ENCODE results near the gene AVPI1. TPM values are rescaled to one million over a fixed set of nuclear protein-coding genes. Genes with fewer than 3 reads are reported as not detected.
"Not testable (repeated sequence)": the region's sequence is repeated elsewhere in the genome, so short reads cannot be mapped to it uniquely, and the experiment has no call there.

Gene AVPI1
- total and polyA plus RNA-seq, 2 donors (not counting 3 experiments of a cell fraction or from before 2014, with no cell fraction given), result 2.4 to 3.7 TPM

- ChIA-PET CTCF (no interaction called here), POLR2A (no interaction called here)
- Histone ChIP-seq H3K9me1 (replicated peaks; ENCODE audit: control insufficient read depth, extremely low read depth, insufficient read depth, low read length) (no peaks in the 10 kb centered on the region), H3K9me3 (replicated peaks; ENCODE audit: control insufficient read depth, insufficient read depth, low read length) (no peaks in the 10 kb centered on the region), H3K4me3 (replicated peaks in 1 of 3; ENCODE audit: insufficient read depth in 1 of 3, low read depth in 1 of 3, low read length in 3 of 3) (no peak overlapping the region), H3K9ac (replicated peaks; ENCODE audit: extremely low read depth, insufficient read depth, low read length) (no peak overlapping the region), H3K79me2 (ENCODE audit: control insufficient read depth, insufficient read depth, low read length) (peaks cover 15% of the 10 kb centered on the region), H3K36me3 (ENCODE audit: control insufficient read depth in 2 of 2, extremely low read depth in 1 of 2, insufficient read depth in 2 of 2, low read length in 2 of 2) (peaks cover 9 to 13% of the 10 kb centered on the region in 2 experiments), H3K4me1 (ENCODE audit: control insufficient read depth, extremely low read depth, insufficient read depth, low read length) (peaks cover 17% of the 10 kb centered on the region), H3K4me2 (ENCODE audit: insufficient read depth, low read length) (no peak overlapping the region), H4K20me1 (replicated peaks; ENCODE audit: control insufficient read depth, extremely low read depth, insufficient read depth, low read length) (no peaks in the 10 kb centered on the region), H3K27ac (ENCODE audit: insufficient read depth, low read depth, low read length) (no peak overlapping the region), H2AFZ (ENCODE audit: low read depth, low read length) (no peak overlapping the region), H3K27me3 (ENCODE audit: control insufficient read depth in 2 of 2, insufficient read depth in 2 of 2, low read length in 2 of 2) (no peaks in the 10 kb centered on the region)
- FAIRE-seq, result no peak
- BruUV-seq (replicated peaks), result no TSS peak
- intact Hi-C loops (cut with micrococcal nuclease), result no loop called here
- dilution Hi-C loops (cut with MboI; ENCODE audit: extremely low pct_ligation_motif_present, low sequenced_read_pairs), result no loop called here
- TF ChIP-seq MYC (IDR thresholded peaks at IDR 0.05; ENCODE audit: low read depth, low read length) (no peak), EZH2 (IDR thresholded peaks at IDR 0.05; ENCODE audit: borderline replicate concordance, low read depth, low read length, severe bottlenecking) (no peak), FOS (IDR thresholded peaks at IDR 0.05; ENCODE audit: borderline replicate concordance, insufficient read depth, low read length) (no peak), POLR2AphosphoS5 (IDR thresholded peaks at IDR 0.05; ENCODE audit: insufficient read depth, low read depth, low read length) (no peak), POLR2A (IDR thresholded peaks at IDR 0.05; ENCODE audit: low read depth, low read length) (no peak), MAX (IDR thresholded peaks at IDR 0.05; ENCODE audit: insufficient read depth, insufficient read length) (no peak), GATA2 (IDR thresholded peaks at IDR 0.05; ENCODE audit: insufficient read depth, insufficient read length, low read depth, low read length) (no peak), JUN (IDR thresholded peaks at IDR 0.05; ENCODE audit: borderline replicate concordance, insufficient read depth, insufficient read length, low read depth) (no peak)
- TF ChIP-seq, protein P1, sequence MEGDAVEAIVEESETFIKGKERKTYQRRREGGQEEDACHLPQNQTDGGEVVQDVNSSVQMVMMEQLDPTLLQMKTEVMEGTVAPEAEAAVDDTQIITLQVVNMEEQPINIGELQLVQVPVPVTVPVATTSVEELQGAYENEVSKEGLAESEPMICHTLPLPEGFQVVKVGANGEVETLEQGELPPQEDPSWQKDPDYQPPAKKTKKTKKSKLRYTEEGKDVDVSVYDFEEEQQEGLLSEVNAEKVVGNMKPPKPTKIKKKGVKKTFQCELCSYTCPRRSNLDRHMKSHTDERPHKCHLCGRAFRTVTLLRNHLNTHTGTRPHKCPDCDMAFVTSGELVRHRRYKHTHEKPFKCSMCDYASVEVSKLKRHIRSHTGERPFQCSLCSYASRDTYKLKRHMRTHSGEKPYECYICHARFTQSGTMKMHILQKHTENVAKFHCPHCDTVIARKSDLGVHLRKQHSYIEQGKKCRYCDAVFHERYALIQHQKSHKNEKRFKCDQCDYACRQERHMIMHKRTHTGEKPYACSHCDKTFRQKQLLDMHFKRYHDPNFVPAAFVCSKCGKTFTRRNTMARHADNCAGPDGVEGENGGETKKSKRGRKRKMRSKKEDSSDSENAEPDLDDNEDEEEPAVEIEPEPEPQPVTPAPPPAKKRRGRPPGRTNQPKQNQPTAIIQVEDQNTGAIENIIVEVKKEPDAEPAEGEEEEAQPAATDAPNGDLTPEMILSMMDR (IDR thresholded peaks at IDR 0.05; ENCODE audit: extremely low read depth in 1 of 2, insufficient read depth in 1 of 2, low read depth in 1 of 2, low read length in 2 of 2), result no peak
- DNase-seq (ENCODE audit: low read depth, low spot score), result no peak
Observed at GRCh38 chr10:97650726-97651125, 36.3 kb downstream of the AVPI1 start.

DNA sequence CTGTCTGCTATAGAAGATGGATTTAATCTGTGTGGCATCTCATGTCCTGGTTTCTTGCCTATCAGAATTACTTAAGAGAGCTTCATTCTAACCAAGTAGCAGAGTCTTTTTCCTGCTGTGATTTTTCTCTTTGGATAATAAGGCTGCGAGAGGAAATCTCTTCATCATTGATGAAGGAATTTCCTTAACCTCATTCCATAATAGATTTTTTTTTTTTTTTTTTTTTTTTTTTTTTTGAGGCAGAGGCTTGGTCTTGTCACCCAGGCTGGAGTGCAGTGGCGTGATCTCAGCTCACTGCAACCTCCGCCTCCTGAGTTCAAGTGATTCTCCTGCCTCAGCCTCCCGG lies 37.7 kb downstream of the AVPI1 start:
- FAIRE-seq; H3K27me3 ChIP-seq (ENCODE audit: control insufficient read depth in 2 of 2, insufficient read depth in 2 of 2, low read length in 2 of 2); H4K20me1 ChIP-seq (replicated peaks; ENCODE audit: control insufficient read depth, extremely low read depth, insufficient read depth, low read length); H3K4me3 ChIP-seq (replicated peaks in 1 of 3; ENCODE audit: insufficient read depth in 1 of 3, low read depth in 1 of 3, low read length in 3 of 3); H3K9me3 ChIP-seq (replicated peaks; ENCODE audit: control insufficient read depth, insufficient read depth, low read length); H2AFZ ChIP-seq (ENCODE audit: low read depth, low read length); dilution Hi-C loops (cut with MboI; ENCODE audit: extremely low pct_ligation_motif_present, low sequenced_read_pairs); DNase-seq (ENCODE audit: low read depth, low spot score); POLR2A ChIA-PET; H3K9me1 ChIP-seq (replicated peaks; ENCODE audit: control insufficient read depth, extremely low read depth, insufficient read depth, low read length): not testable (repeated sequence)
- CTCF ChIA-PET, result interaction anchor here (0.7 to 1.3 kb wide), 11 partner anchors 8 to 77 kb away, joined by 3 to 4 read pairs (median 3); partner anchors contain the start of gene PI4K2A
- Histone ChIP-seq H3K4me2 (ENCODE audit: insufficient read depth, low read length) (peak overlapping the region; percentile 89), H3K4me1 (ENCODE audit: control insufficient read depth, extremely low read depth, insufficient read depth, low read length) (peaks cover 17% of the 10 kb centered on the region), H3K36me3 (ENCODE audit: control insufficient read depth in 2 of 2, extremely low read depth in 1 of 2, insufficient read depth in 2 of 2, low read length in 2 of 2) (peaks cover 9 to 18% of the 10 kb centered on the region in 2 experiments), H3K79me2 (ENCODE audit: control insufficient read depth, insufficient read depth, low read length) (peaks cover 16% of the 10 kb centered on the region), H3K9ac (replicated peaks; ENCODE audit: extremely low read depth, insufficient read depth, low read length) (peak overlapping the region; percentile 68), H3K27ac (ENCODE audit: insufficient read depth, low read depth, low read length) (peak overlapping the region; percentile 87)
- TSS peak; percentile 27 for BruUV-seq (replicated peaks)
- intact Hi-C loops (cut with micrococcal nuclease), result loop anchor here (1.0 kb wide), 1 partner anchor 9 kb away; the partner anchor contains the start of gene PI4K2A

Data from endothelial cell of umbilical vein (primary cell).